ENCODE results near the gene VKORC1. TPM values are rescaled to one million over a fixed set of nuclear protein-coding genes. Genes with fewer than 3 reads are reported as not detected.

VKORC1 gene
- total RNA-seq, 4 donors from 2014 or later, result 53.3 to 129 (median 94.6) TPM

GRCh38 chr16:31067342-31067741, 27.3 kb downstream of the VKORC1 start:
- TF ChIP-seq CTCF (IDR thresholded peaks at IDR 0.05; ENCODE audit: low read depth), result no peak

- no peak for TF ChIP-seq CTCF (IDR thresholded peaks at IDR 0.05; ENCODE audit: low read depth)
Observed at GRCh38 chr16:31064882-31065461, 29.6 kb downstream of the VKORC1 start.

- TF ChIP-seq CTCF (IDR thresholded peaks at IDR 0.05; ENCODE audit: low read depth), result no peak
Observed at GRCh38 chr16:31063843-31064611, 30.6 kb downstream of the VKORC1 start.

- TF ChIP-seq CTCF (IDR thresholded peaks at IDR 0.05; ENCODE audit: low read depth), result no peak
Observed at GRCh38 chr16:31063495-31063842, 31.1 kb downstream of the VKORC1 start.

GRCh38 chr16:31061813-31062440, 32.7 kb downstream of the VKORC1 start:
- no peak for TF ChIP-seq CTCF (IDR thresholded peaks at IDR 0.05; ENCODE audit: low read depth)

- no peak for TF ChIP-seq CTCF (IDR thresholded peaks at IDR 0.05; ENCODE audit: low read depth)
Observed at GRCh38 chr16:31061126-31061812, 33.3 kb downstream of the VKORC1 start.

- TF ChIP-seq CTCF (IDR thresholded peaks at IDR 0.05; ENCODE audit: low read depth), result no peak
Observed at GRCh38 chr16:31055613-31056012, 39.0 kb downstream of the VKORC1 start.

Measured in subcutaneous adipose tissue (tissue), 4 donors.